ENCODE data around the gene SLC26A2.

GRCh38 chr5:149913436-149914419 is 46.8 kb upstream of the SLC26A2 start:
- TF ChIP-seq CTCF (conservative IDR thresholded peaks at IDR 0.05; ENCODE audit: low read depth, low read length) (no peak), EZH2 (IDR thresholded peaks at IDR 0.05; ENCODE audit: low read length, unreplicated experiment) (no peak), EZH2phosphoT487 (IDR thresholded peaks at IDR 0.05; ENCODE audit: borderline replicate concordance, low read length) (no peak)

Measured in PC-3 (cell line).